Embryonic facial prominence (tissue), 1 donor: ENCODE measurements around the gene ZNF888.
"Not testable (repeated sequence)": the region's sequence is repeated elsewhere in the genome, so short reads cannot be mapped to it uniquely, and the experiment has no call there.

ENCODE experiments used
- DNase-seq: peaks from one replicate; pipeline ENCODE4 v3.0.0-alpha.2; 2016; ENCODE audit errors: extremely low spot score

Gene ZNF888

GRCh38 chr19:52922841-52923777 lies at the start of gene ZNF888:
ZNF888 (minus strand) TSS chr19:52923428; CDS start chr19:52917873, 5,555 bp downstream.
- DNase-seq, result peak; percentile 38

- no peak for DNase-seq
These were observed 44.5 kb upstream of the ZNF888 start for GRCh38 chr19:52967772-52968171.

- no peak for DNase-seq
These were observed 40.0 kb upstream of the ZNF888 start for GRCh38 chr19:52963247-52963618.

DNA sequence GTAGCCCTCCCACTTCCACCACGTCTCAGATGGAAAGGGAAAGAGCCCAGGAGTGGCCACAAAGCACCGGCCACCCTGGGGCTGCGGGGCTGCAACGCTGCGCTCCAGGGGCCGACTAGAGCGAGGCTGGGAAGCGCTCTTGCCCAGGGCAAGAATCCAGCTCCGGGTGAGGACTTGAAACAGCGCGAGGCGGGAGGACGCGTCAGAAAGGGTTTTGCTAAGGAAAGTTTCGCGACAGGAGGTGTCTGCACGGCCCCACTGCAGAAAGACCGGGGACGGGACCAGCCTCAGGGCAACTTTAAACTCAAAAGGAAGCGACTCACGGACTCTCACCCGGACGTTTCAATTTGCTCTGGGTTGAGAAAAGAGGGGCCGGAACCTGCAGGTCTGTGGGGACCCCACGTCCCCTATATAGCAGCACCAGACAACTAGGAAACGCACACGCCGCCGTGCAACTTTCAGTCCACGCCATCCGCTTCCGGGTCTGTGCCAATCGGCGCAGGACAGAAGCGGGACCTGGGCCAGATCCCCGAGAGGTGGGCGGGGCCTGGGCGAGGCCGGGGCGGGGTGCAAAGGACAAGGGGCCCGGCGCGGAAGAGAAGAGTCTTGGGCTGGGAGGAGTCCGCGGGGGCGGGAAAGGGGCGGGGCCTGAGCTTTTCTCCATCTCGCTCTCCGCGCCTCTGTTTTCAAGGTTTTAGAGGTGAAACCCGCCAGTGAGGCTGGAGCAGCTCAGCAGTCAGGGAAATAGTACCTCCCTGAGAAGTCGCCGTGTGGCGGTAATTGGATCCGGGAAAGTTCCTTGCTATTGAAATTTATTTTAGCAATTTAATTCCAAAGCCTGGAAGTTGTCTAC lies 39.4 kb upstream of the ZNF888 start, which contains the start of gene ZNF816:
Gene ZNF816 (minus strand): TSS at position 488 of the 853 bp plus-strand sequence. CDS start 6,792 bp downstream, outside the sequence.
- peak; percentile 90 for DNase-seq

- no peak for DNase-seq
These were observed 38.8 kb upstream of the ZNF888 start for GRCh38 chr19:52961981-52962380.

GRCh38 chr19:52959613-52960295 lies 36.5 kb upstream of the ZNF888 start:
- no peak for DNase-seq

GRCh38 chr19:52957591-52957990 lies 34.4 kb upstream of the ZNF888 start:
- DNase-seq, result no peak

- no peak for DNase-seq
These were observed 33.7 kb upstream of the ZNF888 start for GRCh38 chr19:52956917-52957316.

DNA sequence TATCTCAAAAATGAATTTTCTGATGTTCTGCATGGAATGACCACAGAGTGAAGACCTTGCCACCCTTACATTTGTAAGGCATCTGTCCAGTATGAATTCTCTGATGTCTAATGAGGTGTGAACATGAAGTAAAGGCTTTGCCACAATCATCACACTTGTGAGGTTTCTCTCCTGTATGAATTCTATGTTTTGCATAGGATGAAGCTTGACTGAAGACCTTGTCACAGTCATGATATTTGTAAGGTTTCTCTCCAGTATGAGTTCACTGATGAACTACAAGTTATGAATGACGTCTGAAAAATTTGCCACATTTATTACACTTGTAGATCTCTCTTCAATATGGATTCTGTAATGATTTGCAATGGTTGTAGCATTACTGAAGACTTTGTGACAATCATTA lies 26.2 kb upstream of the ZNF888 start:
- DNase-seq, result no peak

DNA sequence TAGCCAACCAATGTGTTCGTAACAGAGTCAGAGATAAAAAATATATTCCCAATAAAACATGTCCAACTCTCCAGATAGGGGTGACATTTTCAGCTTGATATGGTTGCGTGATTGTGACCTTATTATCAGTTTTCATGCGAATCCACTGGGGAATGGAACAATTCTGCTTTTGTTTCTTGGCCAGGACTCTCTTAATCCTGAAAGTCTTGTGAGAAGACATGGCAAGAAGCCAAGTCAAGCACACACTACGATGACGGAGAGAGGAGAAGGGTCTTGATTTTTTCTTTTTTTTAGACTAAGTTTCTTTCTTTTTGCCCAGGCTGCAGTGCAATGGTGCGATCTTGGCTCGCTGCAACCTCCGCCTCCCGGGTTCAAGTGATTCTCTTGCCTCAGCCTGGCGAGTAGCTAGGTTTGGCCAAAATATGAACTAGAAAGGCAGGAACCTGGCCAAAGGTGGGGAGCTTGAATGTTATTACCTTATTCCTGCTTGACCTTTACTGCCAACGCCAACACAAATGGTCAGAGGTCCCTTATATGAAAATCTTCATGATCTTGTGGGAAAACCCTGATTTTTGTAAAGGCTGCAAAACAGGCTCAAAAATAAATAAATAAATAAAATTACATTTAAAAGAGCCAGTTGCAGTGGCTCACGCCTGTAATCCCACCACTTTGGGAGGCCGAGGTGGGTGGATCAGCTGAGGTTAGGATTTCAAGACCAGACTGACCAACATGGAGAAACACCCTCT lies 25.0 kb upstream of the ZNF888 start:
- DNase-seq, result no peak

- no peak for DNase-seq
These were observed 23.4 kb upstream of the ZNF888 start for GRCh38 chr19:52946322-52947310.

DNA sequence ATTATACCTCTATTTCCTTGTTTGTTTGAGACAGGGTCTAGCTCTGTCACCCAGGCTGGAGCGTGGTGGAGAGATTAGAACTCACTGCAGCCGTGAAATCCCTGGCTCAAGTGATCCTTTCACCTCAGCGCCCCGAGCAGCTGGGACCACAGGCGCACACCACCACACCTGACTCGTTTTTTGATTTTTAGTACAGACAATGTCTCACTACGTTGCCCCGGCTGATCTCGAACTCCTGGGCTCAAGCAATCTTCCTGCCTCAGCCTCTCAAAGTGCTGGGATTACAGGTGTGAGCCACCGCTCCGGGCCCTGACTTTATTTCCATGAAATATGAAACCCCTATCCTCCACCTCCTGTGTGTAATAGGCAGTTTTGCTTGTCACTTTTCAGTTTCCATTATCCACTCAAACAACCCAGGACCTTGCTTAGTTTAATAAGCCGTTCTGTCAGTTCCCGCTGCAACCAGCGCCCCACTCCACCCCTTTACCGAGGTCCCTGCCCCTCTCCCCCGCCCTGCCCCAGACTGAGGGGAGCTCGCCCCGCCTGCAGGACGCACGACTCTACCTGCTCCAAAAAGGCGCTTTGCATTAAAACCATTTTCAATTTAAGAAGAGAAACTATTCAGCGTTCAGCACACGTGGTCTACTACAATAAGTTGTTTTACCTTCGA lies 22.6 kb upstream of the ZNF888 start:
- DNase-seq, result no peak

DNA sequence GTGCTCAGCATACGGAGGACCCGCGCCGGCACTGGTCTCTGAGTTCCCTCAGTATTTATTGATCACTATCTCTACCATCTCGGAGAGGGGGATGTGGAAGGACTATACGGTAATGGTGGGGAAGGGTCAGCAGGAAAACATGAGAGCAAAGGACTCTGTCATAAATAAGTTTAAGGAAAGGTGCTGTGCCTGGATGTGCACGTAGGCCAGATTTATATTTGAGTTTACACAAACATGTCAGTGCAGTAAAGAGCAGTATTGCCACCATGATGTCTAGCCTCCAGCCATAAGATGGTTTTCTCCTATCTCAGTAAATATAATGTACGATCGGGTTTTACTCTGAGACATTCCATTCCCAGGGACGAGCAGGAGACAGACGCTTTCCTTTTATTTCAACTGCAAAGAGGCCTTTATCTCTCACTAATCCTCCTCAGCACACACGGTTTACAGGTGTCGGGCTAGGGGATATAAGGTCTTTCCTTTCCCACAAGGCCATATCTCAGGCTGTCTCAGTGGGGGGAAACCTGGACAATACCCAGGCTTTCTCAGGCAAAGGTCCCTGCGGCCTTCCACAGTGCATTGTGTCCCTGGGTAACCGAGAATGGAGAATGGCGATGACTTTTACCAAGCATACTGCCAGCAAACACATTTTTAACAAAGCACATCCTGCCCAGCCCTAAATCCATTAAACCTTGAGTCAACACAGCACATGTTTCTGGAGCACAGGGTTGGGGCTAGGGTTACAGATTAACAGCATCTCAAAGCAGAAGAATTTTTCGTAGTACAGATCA lies 21.7 kb upstream of the ZNF888 start:
- DNase-seq, result not testable (repeated sequence)

DNA sequence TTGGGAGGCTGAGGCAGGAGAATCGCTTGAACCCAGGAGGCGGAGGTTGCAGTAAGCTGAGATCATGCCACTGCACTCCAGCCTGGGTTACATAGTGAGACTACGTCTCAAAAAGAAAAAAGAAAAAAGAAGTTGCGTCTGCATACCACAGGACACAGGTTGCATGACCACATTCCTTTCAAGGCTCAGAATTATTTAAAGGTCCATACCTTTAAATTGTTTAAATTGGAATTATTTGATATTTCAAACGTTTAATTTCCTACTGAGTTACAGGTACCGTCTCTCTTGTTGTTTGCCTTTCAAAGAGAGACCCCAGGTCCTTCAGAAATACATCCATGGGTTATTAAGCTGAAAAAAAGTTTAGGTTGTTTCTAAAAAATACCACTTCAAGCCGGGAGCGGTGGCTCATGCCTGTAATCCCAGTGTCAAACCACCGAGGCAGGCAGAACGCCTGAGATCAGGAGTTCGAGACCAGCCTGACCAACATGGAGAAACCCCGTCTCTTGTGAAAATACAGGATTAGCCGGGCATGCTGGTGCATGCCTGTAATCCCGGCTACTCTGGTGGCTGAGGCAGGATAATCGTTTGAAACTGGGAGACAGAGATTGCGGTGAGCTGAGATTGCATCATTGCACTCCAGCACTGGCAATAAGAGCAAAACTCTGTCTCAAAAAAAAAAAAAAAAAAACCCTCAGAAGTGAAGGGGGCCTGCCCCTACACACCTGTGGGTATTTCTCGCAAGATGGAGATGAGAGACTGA lies 20.8 kb upstream of the ZNF888 start:
- no peak for DNase-seq

DNA sequence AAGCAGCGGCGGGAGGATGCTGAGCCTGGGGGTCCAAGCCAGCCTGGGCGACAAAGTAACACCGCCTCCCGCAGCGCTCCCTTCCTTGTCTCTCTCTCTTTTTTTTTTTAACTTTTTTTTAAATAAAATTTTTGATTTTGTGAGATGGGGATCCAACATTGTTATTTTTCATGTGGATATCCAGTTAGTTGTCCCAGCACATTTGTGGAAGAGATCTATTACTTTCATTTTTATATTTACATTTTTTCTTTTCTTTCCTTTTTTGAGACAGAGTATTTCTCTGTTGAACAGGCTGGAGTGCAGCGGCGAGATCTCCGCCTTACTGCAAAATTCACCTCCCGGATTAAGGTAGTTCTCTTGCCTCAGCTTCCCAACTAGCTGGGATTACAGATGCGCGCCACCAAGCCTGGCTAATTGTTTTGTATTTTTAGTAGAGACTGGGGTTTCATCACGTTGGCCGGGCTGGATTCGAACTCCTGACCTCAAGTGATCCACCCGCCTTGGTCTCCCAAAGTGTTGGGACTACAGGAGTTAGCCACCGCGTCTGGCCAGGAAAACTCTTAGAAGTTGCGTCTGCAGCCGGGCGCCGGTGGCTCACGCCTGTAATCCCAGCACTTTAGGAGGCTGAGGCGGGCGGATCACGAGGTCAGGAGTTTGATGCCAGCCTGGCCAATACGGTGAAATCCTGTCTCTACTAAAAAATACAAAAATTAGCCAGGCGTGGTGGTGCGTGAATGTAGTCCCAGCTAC lies 20.1 kb upstream of the ZNF888 start:
- DNase-seq, result peak; percentile 7

DNA sequence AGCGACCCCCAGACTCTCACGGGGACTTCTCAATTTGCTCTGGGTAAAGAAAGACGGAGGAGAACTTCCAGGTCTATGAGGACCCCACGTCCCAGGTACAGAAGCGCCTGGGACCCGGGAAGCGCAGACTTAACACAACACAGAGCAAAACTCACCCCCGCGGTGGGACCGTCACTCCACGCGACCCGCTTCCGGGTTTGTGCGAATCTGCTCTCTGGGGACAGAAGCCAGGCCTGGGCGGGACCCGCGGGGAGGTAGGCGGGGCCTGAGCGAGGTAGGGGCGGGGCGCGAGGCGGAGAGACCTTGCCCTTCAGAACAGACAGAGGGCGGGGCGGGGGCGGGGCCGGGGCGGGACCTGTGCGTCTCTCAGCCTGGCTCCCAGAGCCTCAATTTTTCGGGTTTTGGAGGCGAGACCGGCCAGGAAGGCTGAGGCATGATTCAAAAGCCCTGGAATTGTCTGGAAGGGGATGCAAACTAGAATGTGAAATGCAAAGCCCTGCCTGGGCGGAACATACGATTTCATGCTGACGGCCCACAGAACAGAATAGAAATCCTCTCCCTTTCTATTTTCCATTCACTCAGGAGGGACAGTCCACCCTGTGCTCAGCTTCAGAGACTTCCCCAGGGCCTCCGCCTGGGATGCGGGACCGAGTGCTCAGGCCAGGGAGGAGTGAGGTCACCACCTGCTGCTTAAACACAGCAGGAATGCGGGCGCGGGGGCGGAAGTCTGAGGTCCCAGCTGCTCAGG lies 19.3 kb upstream of the ZNF888 start:
- DNase-seq, result peak; percentile 25
